Ishikawa (cell line): Measurements from ENCODE around the gene IL1RN.

Source experiments
- EP300 ChIP-seq: IDR thresholded peaks from 2 replicates; pipeline ENCODE4 v1.6.1; 2012; ENCODE audit warnings: borderline replicate concordance
- FOXM1 ChIP-seq: IDR thresholded peaks from 2 replicates; pipeline ENCODE4 v1.6.1; 2012; ENCODE audit warnings: low read depth, borderline replicate concordance
- MAX ChIP-seq: IDR thresholded peaks from 2 replicates; pipeline ENCODE4 v1.6.1; 2012

- TF ChIP-seq MAX (no peak), EP300 (no peak), FOXM1 (no peak)
These were observed 37.7 kb downstream of the IL1RN start for GRCh38 chr2:113164930-113165585.
